Measurements from ENCODE around the gene PCSK1. TPM values are rescaled to one million over a fixed set of nuclear protein-coding genes. Genes with fewer than 3 reads are reported as not detected.

Gene PCSK1
- total and polyA plus RNA-seq, 2 of the 8 experiments (the other 6 are each of a cell fraction or from before 2014, with no cell fraction given), result 1.3 to 3.2 TPM

GRCh38 chr5:96408210-96408777 lies 24.8 kb downstream of the PCSK1 start:
- Histone ChIP-seq H3K4me2 (ENCODE audit: insufficient read depth in 1 of 2, low read depth in 2 of 2, low read length in 2 of 2) (no peak overlapping the region), H3K4ac (replicated peaks; ENCODE audit: insufficient read length, low read depth, low read length) (no peak overlapping the region), H3K27ac (ENCODE audit: low read depth, low read length) (no peak overlapping the region), H3K9ac (replicated peaks in 1 of 4; ENCODE audit: extremely low read depth in 1 of 4, low read depth in 3 of 4, low read length in 3 of 4) (no peak overlapping the region), H2BK5ac (ENCODE audit: low read depth, low read length) (no peak overlapping the region), H4K20me1 (replicated peaks in 1 of 2; ENCODE audit: control insufficient read depth in 1 of 2, insufficient read depth in 2 of 2, low read length in 2 of 2) (no peaks in the 10 kb centered on the region), H4K5ac (ENCODE audit: insufficient read length, low read depth, low read length) (no peak overlapping the region), H2BK120ac (replicated peaks; ENCODE audit: low read depth, low read length) (no peak overlapping the region), H3K79me2 (ENCODE audit: control insufficient read depth in 1 of 2, insufficient read depth in 2 of 2, low read length in 2 of 2) (no peaks in the 10 kb centered on the region), H3K36me3 (ENCODE audit: control insufficient read depth in 2 of 4, insufficient read depth in 4 of 4, low read length in 3 of 4) (no peaks in the 10 kb centered on the region), H3K79me1 (ENCODE audit: low read depth, low read length) (no peaks in the 10 kb centered on the region), H3K14ac (ENCODE audit: insufficient read length) (no peak overlapping the region), H3K56ac (replicated peaks; ENCODE audit: insufficient read length, low read depth, low read length) (no peak overlapping the region), H2BK12ac (ENCODE audit: low read depth, low read length) (no peak overlapping the region), H2BK15ac (ENCODE audit: low read length) (no peak overlapping the region), H3K27me3 (replicated peaks in 1 of 4; ENCODE audit: control insufficient read depth in 3 of 4, extremely low read depth in 1 of 4, insufficient read depth in 3 of 4, low read length in 3 of 4) (no peaks in the 10 kb centered on the region), H3K18ac (ENCODE audit: extremely low read depth, low read length) (no peak overlapping the region), H2BK20ac (ENCODE audit: low read length) (no peak overlapping the region), H4K91ac (replicated peaks; ENCODE audit: insufficient read length, low read length) (no peak overlapping the region), H2AFZ (ENCODE audit: low read length) (no peak overlapping the region), H3K23ac (ENCODE audit: insufficient read length) (no peak overlapping the region), H2AK5ac (ENCODE audit: low read depth, low read length) (no peak overlapping the region), H3K4me1 (replicated peaks in 1 of 4; ENCODE audit: control insufficient read depth in 3 of 4, insufficient read depth in 4 of 4, low read length in 3 of 4) (no peaks in the 10 kb centered on the region), H3K4me3 (ENCODE audit: extremely low read depth in 1 of 4, insufficient read depth in 2 of 4, low read depth in 3 of 4, low read length in 4 of 4) (no peak overlapping the region), H4K8ac (ENCODE audit: extremely low read depth, insufficient read depth, low read length) (no peak overlapping the region), H3K23me2 (ENCODE audit: low read depth, low read length) (no peaks in the 10 kb centered on the region), H3K9me3 (ENCODE audit: insufficient read depth in 2 of 2, low read depth in 1 of 2, low read length in 1 of 2) (no peaks in the 10 kb centered on the region)
- DNase-seq (ENCODE audit: low read depth in 1 of 2, low spot score in 2 of 2), result no peak
- POLR2A ChIA-PET (ENCODE audit: partially characterized antibody), result no interaction called here
- no peak for FAIRE-seq
- 84% methylated on average over 13 of the region's 13 CpGs; no CpG with 5 or more reads in 1 of the 2 experiments for WGBS, 2 experiments (ENCODE audit: extremely low coverage in 1 of 2, insufficient coverage in 1 of 2, insufficient read length in 1 of 2, insufficient replicate concordance in 2 of 2, low coverage in 1 of 2, low lambda C conversion rate in 2 of 2, missing lambda C conversion rate in 1 of 2)
- CTCF ChIA-PET (ENCODE audit: partially characterized antibody), result interaction anchor here (1.0 kb wide), 2 partner anchors 191 to 193 kb away, joined by 3 read pairs; no protein-coding TSS in a partner anchor
- TF ChIP-seq NRF1 (IDR thresholded peaks at IDR 0.05; ENCODE audit: low read depth, low read length) (no peak), BRCA1 (IDR thresholded peaks at IDR 0.05; ENCODE audit: low read depth, low read length) (no peak)

All from H1 (cell line).